MCF 10A (cell line): Measurements from ENCODE around the gene XAGE3. TPM values are rescaled to one million over a fixed set of nuclear protein-coding genes. Genes with fewer than 3 reads are reported as not detected.

Source experiments
- BruUV-seq: library from RNA; stranded (reverse); fragments of 400-500 nt; replicated peaks from 2 replicates; lab custom pipeline; 2021; lab: Mats Ljungman, UMichigan
- CTCF ChIA-PET: fragments of 300-600 bp; sonication (Branson Sonifier 250); formaldehyde crosslinking; extraction: SDS; loops from one replicate; lab custom pipeline; 2021; ENCODE audit warnings: antibody characterized with exemption, inconsistent platforms; lab: Yijun Ruan, JAX
- POLR2A ChIA-PET: fragments of 300-600, 350-650 bp; sonication (Branson Sonifier 250); formaldehyde crosslinking; extraction: SDS; loops from one replicate; lab custom pipeline; 2020; ENCODE audit warnings: antibody characterized with exemption, inconsistent platforms; lab: Yijun Ruan, JAX
- DNase-seq: peaks from one replicate; pipeline ENCODE4 v3.0.0-alpha.2; 2018; ENCODE audit not compliant: unreplicated experiment
- H3K27ac Mint-ChIP-seq: one replicate; pipeline ENCODE4 v1.8.0; 2022; ENCODE audit warnings: mild to moderate bottlenecking, low read depth, mixed read lengths; ENCODE audit not compliant: unreplicated experiment
- H3K27me3 Mint-ChIP-seq: one replicate; pipeline ENCODE4 v1.8.0; 2022; ENCODE audit warnings: mixed read lengths; ENCODE audit not compliant: insufficient read depth, unreplicated experiment
- H3K36me3 Mint-ChIP-seq: one replicate; pipeline ENCODE4 v1.8.0; 2022; ENCODE audit warnings: mild to moderate bottlenecking, moderate library complexity, mixed read lengths; ENCODE audit not compliant: insufficient read depth, unreplicated experiment
- H3K4me1 Mint-ChIP-seq: one replicate; pipeline ENCODE4 v1.8.0; 2022; ENCODE audit warnings: mixed read lengths; ENCODE audit not compliant: insufficient read depth, unreplicated experiment
- H3K4me3 Mint-ChIP-seq: one replicate; pipeline ENCODE4 v1.8.0; 2022; ENCODE audit warnings: mild to moderate bottlenecking, moderate library complexity, mixed read lengths; ENCODE audit not compliant: unreplicated experiment
- H3K9me3 Mint-ChIP-seq: one replicate; pipeline ENCODE4 v1.8.0; 2022; ENCODE audit warnings: mixed read lengths; ENCODE audit not compliant: unreplicated experiment
- CTCF ChIP-seq: fragments of 200-600 bp; IDR thresholded peaks from one replicate; pipeline ENCODE4 v1.8.0; 2022; ENCODE audit warnings: antibody characterized with exemption, mild to moderate bottlenecking; ENCODE audit not compliant: unreplicated experiment
- intact Hi-C: fragments of 100-400 bp; cut with micrococcal nuclease; formaldehyde crosslinking; loops from 2 replicates; pipeline ENCODE4 v1.14.1; 2022
- total RNA-seq: library from RNA; stranded (reverse); gene quantifications from 2 replicates; pipeline ENCODE4 v1.2.3, GENCODE V29; 2022

XAGE3 gene
- total RNA-seq, 1 experiment from 2014 or later: not detected

GRCh38 chrX:52824608-52825007, 43.3 kb downstream of the XAGE3 start:
- no TSS peak for BruUV-seq

GRCh38 chrX:52821079-52821760, 46.7 kb downstream of the XAGE3 start:
- no peaks in the 10 kb centered on the region for H3K4me1 Mint-ChIP-seq
- no TSS peak for BruUV-seq
- no peak for DNase-seq
- ChIA-PET CTCF (no interaction called here), POLR2A (no interaction called here)
- no peak overlapping the region for H3K27ac Mint-ChIP-seq
- no peaks in the 10 kb centered on the region for H3K9me3 Mint-ChIP-seq
- H3K27me3 Mint-ChIP-seq: peaks cover 65% of the 10 kb centered on the region
- H3K36me3 Mint-ChIP-seq: peaks cover 7% of the 10 kb centered on the region
- TF ChIP-seq CTCF: no peak
- no peak overlapping the region for H3K4me3 Mint-ChIP-seq
- intact Hi-C loops: no loop called here

More at GRCh38 chrX:52824608-52825007, 43.3 kb downstream of the XAGE3 start:
- H3K9me3 Mint-ChIP-seq: no peaks in the 10 kb centered on the region
- DNase-seq: no peak
- H3K27ac Mint-ChIP-seq: no peak overlapping the region
- H3K27me3 Mint-ChIP-seq: peaks cover 36% of the 10 kb centered on the region
- H3K36me3 Mint-ChIP-seq: peaks cover 7% of the 10 kb centered on the region
- no peak for TF ChIP-seq CTCF
- ChIA-PET CTCF (no interaction called here), POLR2A (no interaction called here)
- intact Hi-C loops: no loop called here
- no peaks in the 10 kb centered on the region for H3K4me1 Mint-ChIP-seq
- no peak overlapping the region for H3K4me3 Mint-ChIP-seq

DNA sequence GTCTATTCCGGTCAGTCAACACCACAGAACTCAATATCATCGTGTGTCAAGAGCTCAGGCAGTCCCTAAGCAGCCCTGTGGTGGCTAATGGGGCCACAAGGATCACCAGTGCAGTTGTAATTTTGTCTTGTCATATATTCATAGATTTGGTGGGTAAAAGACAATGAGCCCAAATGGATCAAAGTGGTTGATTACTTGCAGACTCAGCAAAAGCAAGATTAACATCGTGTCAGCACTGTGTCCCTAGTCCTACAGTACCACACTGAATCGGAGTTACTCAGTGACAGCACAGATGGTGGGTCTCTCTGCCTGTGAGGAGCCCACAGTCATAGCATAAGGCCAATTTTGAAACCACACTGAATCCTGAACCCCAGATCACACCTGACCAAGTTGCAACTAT, 48.1 kb downstream of the XAGE3 start:
- no peaks in the 10 kb centered on the region for H3K9me3 Mint-ChIP-seq

More for the DNA sequence above, 48.1 kb downstream of the XAGE3 start:
- Mint-ChIP-seq H3K4me1 (no peaks in the 10 kb centered on the region), H3K27ac (no peak overlapping the region), H3K4me3 (no peak overlapping the region), H3K27me3 (peaks cover 79% of the 10 kb centered on the region), H3K36me3 (peaks cover 7% of the 10 kb centered on the region)
- ChIA-PET CTCF (no interaction called here), POLR2A (no interaction called here)
- BruUV-seq: no TSS peak
- intact Hi-C loops: no loop called here
- TF ChIP-seq CTCF: no peak
- DNase-seq: no peak

Other genes starting within 250 kb of the XAGE3 start
- not detected in 2 replicates for gene SSX7, start 213.2 kb downstream of the XAGE3 start, total RNA-seq
- gene SSX2, start 160.9 kb downstream of the XAGE3 start, total RNA-seq: not detected in 2 replicates
- not detected in 2 replicates for gene SSX2B, start 116.8 kb downstream of the XAGE3 start, total RNA-seq
- not detected in 2 replicates for gene SPANXN5, start 70.7 kb downstream of the XAGE3 start, total RNA-seq
- not detected in 2 replicates for gene XAGE5, start 56.8 kb downstream of the XAGE3 start, total RNA-seq
- 13.3 and 16.5 TPM in 2 replicates for gene FAM156B, start 29.2 kb upstream of the XAGE3 start, total RNA-seq
- gene FAM156A, start 90.4 kb upstream of the XAGE3 start, total RNA-seq: 19.3 and 21.2 TPM in 2 replicates
- 1.3 TPM in 2 replicates for gene GPR173, start 180.7 kb upstream of the XAGE3 start, total RNA-seq
- gene TSPYL2, start 214.3 kb upstream of the XAGE3 start, total RNA-seq: 39.3 and 41.6 TPM in 2 replicates
- 3.4 and 6.3 TPM in 2 replicates for gene KANTR, start 226.1 kb upstream of the XAGE3 start, total RNA-seq